Upper lobe of left lung (tissue), 6 donors: ENCODE results near the gene GKAP1. TPM values are rescaled to one million over a fixed set of nuclear protein-coding genes. Genes with fewer than 3 reads are reported as not detected.

ENCODE experiments used
- ATAC-seq, 2 donors: fragments of 200-7000 bp; cut with Tn5 transposase; one replicate each; pipeline ENCODE4 v1.9.1; 2022; ENCODE audit warnings: mild to moderate bottlenecking in 2 of 2, moderate library complexity in 2 of 2; ENCODE audit not compliant: low FRiP score in 2 of 2
- DNase-seq, 2 donors: peaks; one replicate each; pipeline ENCODE4 v3.0.0-alpha.2; 2019 to 2020
- H3K27ac ChIP-seq, 4 donors: fragments of 200-600 bp; sonication (generic); one replicate each; pipeline ENCODE4 v1.5.1; 2016 to 2019
- H3K27me3 ChIP-seq, 4 donors: fragments of 200-600 bp; sonication (generic); one replicate each; pipeline ENCODE4 v1.5.1; 2017 to 2019
- H3K36me3 ChIP-seq, 4 donors: fragments of 200-600 bp; sonication (generic); one replicate each; pipeline ENCODE4 v1.5.1; 2016 to 2019
- H3K4me1 ChIP-seq, 4 donors: fragments of 200-600 bp; sonication (generic); one replicate each; pipeline ENCODE4 v1.5.1; 2018 to 2019
- H3K4me3 ChIP-seq, 4 donors: fragments of 200-600 bp; sonication (generic); one replicate each; pipeline ENCODE4 v1.5.1; 2017 to 2019; ENCODE audit warnings: mild to moderate bottlenecking in 2 of 4, moderate library complexity in 1 of 4
- H3K9me3 ChIP-seq, 4 donors: fragments of 200-600 bp; sonication (generic); one replicate each; pipeline ENCODE4 v1.5.1; 2018 to 2019
- CTCF ChIP-seq, 6 experiments: fragments of 450-650 bp in 4 of 6; fragments of 200-600 bp in 2 of 6; sonication (generic) in 2 of 6; IDR thresholded peaks; one replicate each; pipeline ENCODE4 v1.5.1; 2016 to 2019; ENCODE audit warnings: antibody characterized with exemption in 6 of 6
- EP300 ChIP-seq, 4 donors: sonication (generic); formaldehyde crosslinking; IDR thresholded peaks; one replicate each; pipeline ENCODE4 v1.5.1; 2017; ENCODE audit warnings: antibody characterized with exemption in 4 of 4, control low read depth in 2 of 4
- POLR2A ChIP-seq, 4 donors: fragments of 450-650 bp; IDR thresholded peaks; one replicate each; pipeline ENCODE4 v1.5.1; 2016 to 2017; ENCODE audit warnings: antibody characterized with exemption in 4 of 4, mild to moderate bottlenecking in 2 of 4
- POLR2AphosphoS5 ChIP-seq, 2 donors: sonication (generic); formaldehyde crosslinking; IDR thresholded peaks; one replicate each; pipeline ENCODE4 v1.5.1; 2017; ENCODE audit warnings: antibody characterized with exemption in 2 of 2
- WGBS, 2 donors: methylation state at CpG; one replicate each; pipeline ENCODE4 v1.1.5; 2017 to 2018; 5-methylcytosine and 5-hydroxymethylcytosine counted together
- total RNA-seq, 6 donors: library from RNA; depleted of rRNA in 4 of 6; stranded (reverse); fragments of >200 nt in 4 of 6; gene quantifications; one replicate each; pipeline versions ENCODE4 v1.1.0 to v1.2.1, GENCODE V29; 2016 to 2021
- donor health status: DM: no; HTN: no; CAD: no; lungs with moderate emphysema.
- donor health status: DM: no; HTN: yes; CAD: no; lungs with severe emphysema.

The GKAP1 gene
- total RNA-seq, 6 donors from 2014 or later, result 4.4 to 28.3 (median 6.5) TPM

- no peaks in the 10 kb centered on the region for H3K4me1 ChIP-seq
- TF ChIP-seq CTCF (IDR thresholded peaks at IDR 0.05) (no peak), EP300 (IDR thresholded peaks at IDR 0.05) (no peak), POLR2A (IDR thresholded peaks at IDR 0.05) (no peak), POLR2AphosphoS5 (IDR thresholded peaks at IDR 0.05) (no peak)
- no peaks in the 10 kb centered on the region for H3K36me3 ChIP-seq
- no peaks in the 10 kb centered on the region for H3K9me3 ChIP-seq
- DNase-seq (no peak), ATAC-seq (no peak)
- no peaks in the 10 kb centered on the region for H3K27me3 ChIP-seq
- H3K27ac ChIP-seq, result no peak overlapping the region
- no peak overlapping the region for H3K4me3 ChIP-seq
Measured at GRCh38 chr9:83715794-83716193, 101.8 kb downstream of the GKAP1 start.

GRCh38 chr9:83715221-83715620, 102.3 kb downstream of the GKAP1 start:
- WGBS, 2 donors, result 91 to 94% methylated on average over 1 of the region's 1 CpG
- TF ChIP-seq POLR2AphosphoS5 (IDR thresholded peaks at IDR 0.05) (no peak), POLR2A (IDR thresholded peaks at IDR 0.05) (no peak), CTCF (IDR thresholded peaks at IDR 0.05) (no peak), EP300 (IDR thresholded peaks at IDR 0.05) (no peak)
- H3K4me3 ChIP-seq, result no peak overlapping the region
- no peak overlapping the region for H3K27ac ChIP-seq
- DNase-seq (no peak), ATAC-seq (no peak)
- no peaks in the 10 kb centered on the region for H3K9me3 ChIP-seq
- no peaks in the 10 kb centered on the region for H3K36me3 ChIP-seq
- H3K27me3 ChIP-seq, result no peaks in the 10 kb centered on the region
- H3K4me1 ChIP-seq, result no peaks in the 10 kb centered on the region

- Histone ChIP-seq H3K9me3 (no peaks in the 10 kb centered on the region), H3K36me3 (no peaks in the 10 kb centered on the region), H3K4me1 (no peaks in the 10 kb centered on the region), H3K27me3 (no peaks in the 10 kb centered on the region), H3K4me3 (no peak overlapping the region), H3K27ac (no peak overlapping the region)
- DNase-seq, result no peak
- peak in 1 of 6 experiments; percentile 34 for TF ChIP-seq CTCF (IDR thresholded peaks at IDR 0.05)
- TF ChIP-seq POLR2AphosphoS5 (IDR thresholded peaks at IDR 0.05), result no peak
- TF ChIP-seq POLR2A (IDR thresholded peaks at IDR 0.05), result no peak
- TF ChIP-seq EP300 (IDR thresholded peaks at IDR 0.05), result no peak
- 54 to 68% methylated on average over 3 of the region's 3 CpGs for WGBS, 2 donors
- ATAC-seq, result peak in 1 of 2 donors; percentile 46
Measured at GRCh38 chr9:83714329-83714728, 103.2 kb downstream of the GKAP1 start.

GRCh38 chr9:83708515-83709158, 108.9 kb downstream of the GKAP1 start:
- Histone ChIP-seq H3K9me3 (no peaks in the 10 kb centered on the region), H3K27me3 (no peaks in the 10 kb centered on the region), H3K4me1 (peaks cover 13 to 33% (median 16%) of the 10 kb centered on the region in 4 donors), H3K27ac (peak overlapping the region; percentile 98 to 99 (median 99)), H3K36me3 (no peaks in the 10 kb centered on the region), H3K4me3 (peak overlapping the region; percentile 61 to 82 (median 80))
- ATAC-seq (peak; percentile 70 to 81), DNase-seq (peak; percentile 40 to 89)
- TF ChIP-seq POLR2A (IDR thresholded peaks at IDR 0.05) (no peak), CTCF (IDR thresholded peaks at IDR 0.05) (peak in 1 of 6 experiments; percentile 20), POLR2AphosphoS5 (IDR thresholded peaks at IDR 0.05) (peak in 1 of 2 donors; percentile 16)
- 14 to 15% methylated on average over 20 of the region's 20 CpGs for WGBS, 2 donors
